Body of pancreas (tissue), 4 donors: ENCODE measurements around the gene ARHGAP29. TPM values are rescaled to one million over a fixed set of nuclear protein-coding genes. Genes with fewer than 3 reads are reported as not detected.

ENCODE experiments used
- ATAC-seq: fragments of 150-250 bp; one replicate; pipeline ENCODE4 v1.9.1; 2016
- DNase-seq, 4 donors: peaks; one replicate each; pipeline ENCODE4 v3.0.0-alpha.2; 2019
- H3K27ac ChIP-seq, 4 donors: fragments of 200-600 bp; sonication (generic); 1 replicate in 3 of 4; 2 replicates in 1 of 4; pipeline versions ENCODE4 v1.5.1 to v1.6.1; 2016 to 2019; ENCODE audit warnings: mild to moderate bottlenecking in 1 of 4, mixed read lengths in 1 of 4, moderate library complexity in 1 of 4
- H3K27me3 ChIP-seq, 2 donors: fragments of 200-600 bp; sonication (generic); one replicate each; pipeline ENCODE4 v1.6.0; 2016; ENCODE audit warnings: mild to moderate bottlenecking in 1 of 2
- H3K36me3 ChIP-seq, 2 donors: fragments of 200-600 bp; sonication (generic); replicated peaks in 1 of 2; 2 replicates each; pipeline ENCODE4 v1.5.1; 2016; ENCODE audit warnings: low read depth in 2 of 2; ENCODE audit not compliant: insufficient read depth in 1 of 2
- H3K4me1 ChIP-seq: fragments of 200-600 bp; sonication (generic); one replicate; pipeline ENCODE4 v1.6.0; 2016
- H3K4me3 ChIP-seq, 2 donors: fragments of 200-600 bp; sonication (generic); 1 replicate in 1 of 2; 2 replicates in 1 of 2; pipeline ENCODE4 v1.5.1; 2016 to 2019
- H3K9me3 ChIP-seq, 3 donors: fragments of 200-600 bp; sonication (generic); 1 replicate in 2 of 3; 2 replicates in 1 of 3; pipeline ENCODE4 v1.5.1; 2016
- POLR2A ChIP-seq, 3 donors: fragments of 450-650 bp; IDR thresholded peaks; one replicate each; pipeline ENCODE4 v1.6.1; 2016; ENCODE audit warnings: antibody characterized with exemption in 3 of 3, mild to moderate bottlenecking in 2 of 3
- WGBS, 2 donors: methylation state at CpG; one replicate each; pipeline ENCODE4 v1.1.5; 2017; 5-methylcytosine and 5-hydroxymethylcytosine counted together
- intact Hi-C: fragments of 100-400 bp; cut with DNase I; formaldehyde crosslinking; loops from one replicate; pipeline ENCODE4 v1.15.1; 2023
- total RNA-seq, 2 donors: library from RNA; depleted of rRNA; stranded (reverse); fragments of >200 nt; gene quantifications; one replicate each; pipeline ENCODE4 v1.1.0, GENCODE V29; 2016
- TF ChIP-seq, protein P1 (sequence below), 7 experiments: fragments of 450-650 bp in 4 of 7; fragments of 200-600 bp in 3 of 7; sonication (generic) in 3 of 7; IDR thresholded peaks; one replicate each; pipeline ENCODE4 v1.5.1; 2016 to 2019; ENCODE audit warnings: antibody characterized with exemption in 7 of 7

The ARHGAP29 gene
- total RNA-seq, 2 donors from 2014 or later = 20.1 to 22.8 TPM

DNA sequence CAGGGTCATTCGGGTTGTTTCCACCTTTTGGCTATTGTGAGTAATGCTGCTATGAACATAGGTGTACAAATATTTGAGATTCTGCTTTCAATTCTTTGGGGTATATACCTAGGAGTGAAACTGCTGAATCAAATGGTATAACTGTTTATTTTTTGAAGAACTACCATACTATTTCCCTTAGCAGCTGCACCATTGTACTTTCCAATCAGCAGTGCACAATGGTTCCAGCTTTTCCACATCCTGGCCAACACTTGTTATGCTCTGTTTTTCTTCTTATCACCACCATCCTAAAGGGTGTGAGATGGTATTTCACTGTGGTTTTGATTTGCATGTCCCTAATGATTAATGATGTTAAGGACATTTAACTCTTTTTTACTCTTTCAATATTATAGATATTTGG is 112.8 kb downstream of the ARHGAP29 start:
- WGBS, 2 donors = 77 to 86% methylated on average over 1 of the region's 1 CpG
- no peak for ATAC-seq
- Histone ChIP-seq H3K9me3 (no peaks in the 10 kb centered on the region), H3K36me3 (no peaks in the 10 kb centered on the region), H3K27me3 (no peaks in the 10 kb centered on the region), H3K4me1 (no peaks in the 10 kb centered on the region), H3K4me3 (no peak overlapping the region), H3K27ac (no peak overlapping the region)
- DNase-seq = no peak
- intact Hi-C loops = no loop called here
- TF ChIP-seq POLR2A (IDR thresholded peaks at IDR 0.05) = no peak
- TF ChIP-seq, protein P1, sequence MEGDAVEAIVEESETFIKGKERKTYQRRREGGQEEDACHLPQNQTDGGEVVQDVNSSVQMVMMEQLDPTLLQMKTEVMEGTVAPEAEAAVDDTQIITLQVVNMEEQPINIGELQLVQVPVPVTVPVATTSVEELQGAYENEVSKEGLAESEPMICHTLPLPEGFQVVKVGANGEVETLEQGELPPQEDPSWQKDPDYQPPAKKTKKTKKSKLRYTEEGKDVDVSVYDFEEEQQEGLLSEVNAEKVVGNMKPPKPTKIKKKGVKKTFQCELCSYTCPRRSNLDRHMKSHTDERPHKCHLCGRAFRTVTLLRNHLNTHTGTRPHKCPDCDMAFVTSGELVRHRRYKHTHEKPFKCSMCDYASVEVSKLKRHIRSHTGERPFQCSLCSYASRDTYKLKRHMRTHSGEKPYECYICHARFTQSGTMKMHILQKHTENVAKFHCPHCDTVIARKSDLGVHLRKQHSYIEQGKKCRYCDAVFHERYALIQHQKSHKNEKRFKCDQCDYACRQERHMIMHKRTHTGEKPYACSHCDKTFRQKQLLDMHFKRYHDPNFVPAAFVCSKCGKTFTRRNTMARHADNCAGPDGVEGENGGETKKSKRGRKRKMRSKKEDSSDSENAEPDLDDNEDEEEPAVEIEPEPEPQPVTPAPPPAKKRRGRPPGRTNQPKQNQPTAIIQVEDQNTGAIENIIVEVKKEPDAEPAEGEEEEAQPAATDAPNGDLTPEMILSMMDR (IDR thresholded peaks at IDR 0.05) = no peak

GRCh38 chr1:94122201-94122970 is 115.0 kb downstream of the ARHGAP29 start:
- Histone ChIP-seq H3K36me3 (no peaks in the 10 kb centered on the region), H3K27ac (no peak overlapping the region), H3K27me3 (no peaks in the 10 kb centered on the region), H3K9me3 (no peaks in the 10 kb centered on the region), H3K4me3 (no peak overlapping the region), H3K4me1 (no peaks in the 10 kb centered on the region)
- ATAC-seq = no peak
- no peak for DNase-seq
- TF ChIP-seq POLR2A (IDR thresholded peaks at IDR 0.05) = no peak
- TF ChIP-seq, protein P1 (IDR thresholded peaks at IDR 0.05) = no peak
- 69 to 70% methylated on average over 5 of the region's 5 CpGs for WGBS, 2 donors
- intact Hi-C loops = no loop called here

Other genes with a start within 250 kb of the ARHGAP29 start
- gene ABCA4, start 116.4 kb downstream of the ARHGAP29 start, total RNA-seq = under 1 TPM; under 0.01 TPM
- gene ABCD3, start 180.8 kb upstream of the ARHGAP29 start, total RNA-seq = 10 to 100 TPM; 27.4 to 29.8 TPM